NCI-H1694 treated with DMSO at 0.1 percent for 48 hours (cell line): ENCODE data around the gene SLC45A1.

ENCODE experiments used
- DNase-seq: peaks from one replicate; lab custom pipeline; 2025; lab: John Stamatoyannopoulos, UW

SLC45A1 gene

DNA sequence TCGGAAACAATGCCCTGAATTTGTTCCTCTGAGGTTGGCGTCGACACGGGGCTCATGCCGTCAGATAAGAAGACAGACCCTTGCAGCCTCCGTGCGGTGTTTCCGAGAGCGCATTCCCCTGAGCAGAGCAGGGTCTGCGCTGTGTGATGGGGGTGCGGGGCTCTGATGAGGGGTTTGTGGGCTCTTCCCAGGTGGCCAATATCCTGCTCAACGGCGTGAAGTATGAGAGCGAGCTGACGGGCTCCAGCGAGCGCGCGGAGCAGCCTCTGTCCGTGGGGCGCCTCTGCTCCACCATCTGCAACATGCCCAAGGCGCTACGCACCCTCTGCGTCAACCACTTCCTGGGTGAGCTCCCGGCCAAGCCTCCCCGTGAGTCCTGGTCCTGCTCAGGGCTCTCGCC lies 17.3 kb downstream of the SLC45A1 start:
- no peak for DNase-seq

- no peak for DNase-seq
Observed at GRCh38 chr1:8337776-8338525, 20.0 kb downstream of the SLC45A1 start.

- no peak for DNase-seq
Observed at GRCh38 chr1:8338526-8339202, 20.8 kb downstream of the SLC45A1 start.

DNA sequence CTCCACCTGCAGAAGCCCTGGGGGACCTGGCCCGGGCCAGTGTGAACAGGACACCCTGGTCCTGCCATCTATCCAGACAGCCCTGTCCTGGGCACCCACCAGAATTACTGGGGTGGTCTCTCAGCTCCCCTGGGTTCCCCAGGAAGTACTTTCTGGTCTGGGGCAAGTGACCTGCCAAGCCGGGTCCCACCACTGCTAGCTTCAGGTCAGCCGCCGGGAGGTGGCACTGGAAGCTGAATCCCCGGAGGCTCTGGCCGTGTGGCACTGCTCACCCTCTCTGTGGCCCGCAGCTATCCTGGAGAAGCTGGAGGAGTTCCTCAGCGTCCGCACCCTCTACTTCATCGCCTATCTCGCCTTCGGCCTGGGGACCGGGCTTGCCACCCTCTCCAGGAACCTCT lies 21.3 kb downstream of the SLC45A1 start:
- DNase-seq = no peak

DNA sequence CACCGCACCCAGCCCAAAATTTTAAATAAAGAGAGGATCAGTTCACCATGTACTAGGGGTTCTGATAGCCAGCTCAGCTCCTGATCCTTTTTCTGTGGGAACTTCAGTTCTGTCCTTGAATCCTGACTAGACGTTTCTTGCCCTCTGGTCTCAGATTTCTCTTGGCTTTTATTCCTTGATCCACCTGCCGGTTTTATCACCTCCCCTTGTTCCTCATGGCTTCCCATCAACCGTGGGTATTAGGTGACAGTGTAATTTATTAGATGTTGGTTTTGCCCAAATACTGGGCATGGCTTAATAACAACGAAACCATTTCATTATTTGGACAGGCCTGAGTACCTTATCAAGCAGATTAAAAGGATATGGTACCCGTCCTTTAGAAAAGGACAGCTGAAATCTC lies 22.5 kb downstream of the SLC45A1 start:
- DNase-seq = no peak

GRCh38 chr1:8342325-8342724 lies 24.4 kb downstream of the SLC45A1 start:
- DNase-seq = no peak

DNA sequence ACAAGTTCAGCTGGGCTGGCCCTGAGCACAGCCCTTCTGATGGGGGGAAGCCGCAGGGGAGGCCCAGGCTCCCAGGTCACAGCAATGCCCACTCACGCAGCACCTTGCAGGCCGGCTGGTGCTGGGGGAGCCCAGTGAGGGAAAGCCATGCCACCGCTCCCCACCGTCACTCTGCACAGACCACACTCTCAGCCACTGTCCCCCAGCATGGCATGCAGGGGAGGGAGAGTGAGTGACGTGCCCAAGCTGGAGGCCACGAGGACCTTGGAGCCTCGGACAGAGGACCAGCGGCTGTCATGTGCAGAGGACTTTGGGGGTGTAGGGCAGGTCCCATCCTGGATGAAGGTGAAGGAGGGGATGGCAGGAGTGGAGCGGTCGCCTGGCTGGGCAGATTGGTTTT lies 25.1 kb downstream of the SLC45A1 start:
- DNase-seq = no peak

DNA sequence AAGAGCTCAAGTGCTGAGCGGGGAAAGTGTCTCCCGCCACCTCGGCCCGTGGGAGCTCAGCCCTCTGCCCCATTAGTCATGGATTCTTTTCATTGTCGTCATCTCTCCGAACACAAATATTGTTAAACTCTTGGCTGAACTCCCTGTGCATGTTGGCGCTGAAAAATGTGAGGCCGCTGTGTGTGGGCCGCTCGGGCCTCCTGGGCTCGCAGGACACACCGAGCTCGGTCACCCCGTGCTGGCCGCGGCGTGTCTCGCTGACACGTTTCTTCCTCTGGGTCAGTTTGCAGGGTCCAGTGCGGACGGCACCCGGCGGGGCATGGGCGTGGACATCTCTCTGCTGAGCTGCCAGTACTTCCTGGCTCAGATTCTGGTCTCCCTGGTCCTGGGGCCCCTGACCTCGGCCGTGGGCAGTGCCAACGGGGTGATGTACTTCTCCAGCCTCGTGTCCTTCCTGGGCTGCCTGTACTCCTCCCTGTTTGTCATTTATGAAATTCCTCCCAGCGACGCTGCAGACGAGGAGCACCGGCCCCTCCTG lies 25.6 kb downstream of the SLC45A1 start:
- DNase-seq = no peak

GRCh38 chr1:8344893-8345507 lies 27.1 kb downstream of the SLC45A1 start:
- DNase-seq = no peak

DNA sequence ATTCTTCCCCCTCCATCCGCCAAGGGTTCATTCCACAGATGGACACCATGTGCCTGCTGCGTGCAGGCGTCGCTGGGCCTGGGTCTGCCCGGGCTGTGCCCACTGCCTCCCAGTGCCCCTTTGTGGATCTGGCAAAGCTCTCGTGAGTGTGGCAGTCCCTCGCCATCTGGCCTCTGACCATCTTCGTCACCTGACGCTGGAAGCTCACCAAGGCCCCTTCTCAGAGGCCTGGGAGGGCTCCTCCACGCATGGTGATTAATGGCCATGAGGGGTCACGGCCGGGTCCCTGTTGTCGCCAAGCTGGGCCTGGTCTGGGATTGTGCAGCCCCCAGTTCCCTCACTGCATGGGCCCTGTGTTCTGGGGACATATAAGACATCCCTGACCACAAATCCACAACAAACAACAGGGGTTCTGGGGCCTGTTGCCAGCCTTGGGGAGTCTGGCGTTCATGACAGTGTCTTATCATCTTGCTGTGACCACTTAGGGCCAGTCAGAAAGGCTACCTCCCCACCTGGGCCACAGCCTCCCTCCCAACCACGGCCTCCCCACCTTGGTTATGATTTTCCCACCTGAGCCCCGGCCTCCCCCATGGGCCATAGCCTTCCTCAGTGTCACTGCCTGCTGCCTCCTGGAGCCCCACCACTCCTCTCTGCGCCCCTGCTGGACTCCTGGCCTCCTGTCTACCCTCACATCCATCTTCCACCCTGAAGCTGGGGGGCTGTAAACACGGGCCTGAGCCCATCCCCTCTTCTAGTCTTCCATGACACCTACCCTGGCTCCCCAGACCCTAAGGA lies 27.9 kb downstream of the SLC45A1 start:
- DNase-seq = no peak

DNA sequence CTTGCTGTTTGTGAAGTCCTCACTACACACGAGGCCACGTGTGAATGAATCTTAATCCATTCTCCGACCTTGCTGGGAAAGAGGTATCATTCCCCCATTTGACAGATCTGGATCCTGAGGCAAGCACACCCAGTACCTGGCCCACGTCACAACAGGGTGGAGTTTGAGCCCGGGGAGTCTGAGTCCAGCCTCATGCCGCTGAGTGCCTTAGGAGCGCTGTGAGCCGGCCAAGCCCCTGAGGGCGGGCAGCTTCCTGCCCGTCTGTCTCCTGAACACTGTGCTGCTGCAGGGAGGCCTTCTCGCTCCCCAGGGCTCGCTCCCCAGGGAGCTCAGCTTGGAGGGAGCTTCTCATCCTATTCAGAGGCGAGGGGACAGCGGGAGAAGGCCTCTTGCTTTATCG lies 29.7 kb downstream of the SLC45A1 start:
- no peak for DNase-seq

DNA sequence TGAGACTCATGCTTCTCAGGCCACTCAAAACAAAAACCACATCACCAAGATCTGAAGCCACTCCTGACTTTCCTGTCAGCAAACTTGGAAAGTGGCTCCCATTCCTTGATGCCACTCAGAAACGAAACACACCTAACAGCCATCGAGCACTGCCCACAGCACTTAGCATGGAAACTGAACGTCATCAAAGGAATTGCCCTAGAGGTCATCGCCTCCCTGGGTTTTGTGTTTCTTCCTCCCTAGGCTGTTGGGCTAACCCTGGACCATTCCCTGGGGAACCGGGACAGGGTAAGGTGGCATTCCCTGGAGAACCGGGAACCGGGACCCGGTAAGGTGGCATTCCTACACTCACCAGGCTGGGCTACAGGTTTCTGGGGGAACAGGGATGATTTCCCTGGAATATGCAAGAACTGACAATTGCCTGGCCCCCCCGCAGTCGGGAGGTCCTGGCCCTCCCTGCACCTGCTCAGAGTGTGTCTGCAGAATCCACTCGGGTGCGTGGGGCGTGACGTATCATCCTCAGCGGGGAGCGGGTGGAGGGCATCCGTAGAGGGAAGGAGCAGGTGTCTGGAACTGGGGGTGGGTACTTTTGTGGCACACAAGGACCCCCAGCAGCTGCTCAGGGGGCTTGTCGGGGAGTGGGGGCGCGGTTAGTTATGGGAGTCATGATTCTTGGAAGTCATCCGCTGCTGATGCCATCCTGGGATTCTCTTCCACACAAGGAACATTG lies 30.3 kb downstream of the SLC45A1 start:
- no peak for DNase-seq

GRCh38 chr1:8348777-8349472 lies 31.0 kb downstream of the SLC45A1 start:
- DNase-seq = peak; percentile 2

DNA sequence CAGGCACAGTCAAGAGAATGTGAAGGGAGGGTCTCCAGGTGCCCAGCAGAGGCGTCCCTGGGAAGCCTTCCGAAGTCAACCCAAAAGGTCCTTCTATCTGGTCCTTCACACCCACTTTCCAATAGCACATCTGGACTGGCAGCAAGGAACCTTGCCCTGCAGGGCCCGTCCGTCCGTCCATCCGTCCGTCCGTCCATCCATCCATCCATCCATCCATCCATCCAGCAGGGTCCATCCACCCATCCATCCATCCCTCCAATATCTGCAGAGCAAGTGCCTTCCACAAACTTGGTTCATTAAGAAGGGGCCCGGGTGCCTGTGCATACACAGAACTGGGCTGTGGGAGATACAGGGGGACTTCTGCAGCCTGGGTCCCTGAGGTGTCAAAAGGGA lies 31.6 kb downstream of the SLC45A1 start:
- no peak for DNase-seq

DNA sequence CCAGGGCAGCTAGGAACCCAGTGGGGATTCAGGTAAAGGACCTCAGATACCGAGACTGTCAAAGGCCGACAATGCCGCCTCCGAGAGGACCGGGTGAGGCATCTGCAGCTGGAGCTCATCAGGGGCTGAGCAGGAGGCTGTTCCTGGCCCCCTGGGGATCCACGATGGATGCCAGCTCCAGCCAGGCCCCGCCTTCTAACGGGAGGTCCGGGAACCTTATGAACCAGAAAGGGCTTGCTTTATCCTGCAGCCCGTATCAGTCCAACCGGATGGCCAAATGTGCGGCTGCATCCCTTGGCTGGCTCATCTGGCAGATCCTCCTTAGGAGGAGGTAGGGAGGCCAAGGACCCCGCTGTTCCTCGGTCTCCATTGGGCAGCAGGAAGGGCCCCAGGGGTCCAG lies 32.0 kb downstream of the SLC45A1 start:
- no peak for DNase-seq

DNA sequence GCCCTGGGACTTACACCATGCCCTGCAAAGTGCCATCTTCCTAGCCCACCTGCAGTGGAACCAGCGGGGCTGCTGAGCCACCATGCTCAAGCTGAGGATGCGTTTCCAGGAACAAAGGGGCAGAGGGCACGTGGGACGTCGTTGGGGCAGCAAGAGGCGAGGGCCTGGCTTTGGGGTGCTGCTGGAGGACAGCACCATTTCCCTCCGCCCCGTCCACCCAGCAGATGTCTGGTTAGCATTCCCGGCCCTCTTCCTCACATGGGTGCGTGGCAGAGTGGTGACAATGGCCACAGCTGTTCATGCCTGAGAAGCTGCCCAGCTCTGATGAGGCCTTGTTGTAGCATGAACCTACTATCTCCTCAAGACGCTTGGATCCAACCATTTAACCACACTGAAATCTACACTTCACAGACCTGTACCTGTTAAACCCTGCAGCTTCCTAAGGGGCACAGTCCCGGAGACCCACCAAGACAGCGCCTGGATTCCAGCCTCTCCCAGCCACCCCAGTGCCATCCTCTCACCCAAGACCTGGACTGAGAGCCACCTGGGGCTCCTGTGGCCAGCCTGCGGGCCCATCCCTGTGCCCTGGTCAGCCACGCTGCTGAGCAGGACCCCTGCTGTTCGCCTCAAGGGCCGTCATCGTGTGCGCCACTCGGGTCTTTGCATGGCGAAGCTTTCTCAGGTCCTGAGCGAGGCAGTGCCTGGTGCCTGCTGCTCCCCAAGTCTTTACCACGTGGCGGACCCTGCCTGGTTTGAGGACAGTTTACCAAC lies 33.2 kb downstream of the SLC45A1 start:
- no peak for DNase-seq

DNA sequence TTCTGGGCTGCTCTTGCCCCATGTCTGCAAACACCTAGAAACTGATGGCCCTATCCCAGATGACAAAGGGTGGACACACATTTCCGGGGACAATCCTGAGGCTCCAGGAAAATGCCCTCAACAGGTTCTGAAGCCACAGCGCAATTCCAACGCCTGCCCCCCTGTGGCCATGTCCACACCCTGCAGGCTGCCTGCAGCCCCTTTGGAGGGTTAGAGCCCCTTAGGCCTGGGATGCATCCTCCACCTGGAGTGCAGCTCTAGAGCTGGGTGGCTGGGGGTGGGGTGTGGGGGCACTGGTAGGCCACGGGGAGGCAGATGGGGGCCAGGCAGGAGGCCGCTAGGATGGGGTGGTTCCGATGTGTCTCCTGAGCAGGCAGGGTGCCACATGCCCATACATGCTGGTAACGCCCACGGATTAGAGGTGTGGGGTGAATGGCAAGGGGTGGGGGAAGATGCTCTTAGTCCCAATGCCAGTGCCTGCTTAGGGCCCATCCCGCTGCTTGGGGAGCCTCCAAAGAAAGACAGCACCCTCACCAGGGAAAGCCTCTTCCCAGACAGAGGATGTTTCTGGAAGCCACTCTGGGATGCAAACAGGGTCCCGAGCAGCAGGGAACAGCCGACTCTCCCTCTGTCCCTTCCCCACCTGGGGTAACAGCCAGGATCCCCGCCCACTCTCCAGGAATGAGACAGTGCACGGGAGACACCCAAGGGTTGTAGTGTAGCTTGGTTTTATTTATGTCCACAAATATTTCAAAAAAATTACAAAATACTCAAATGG lies 34.0 kb downstream of the SLC45A1 start:
- DNase-seq = no peak

GRCh38 chr1:8352471-8352845 lies 34.5 kb downstream of the SLC45A1 start:
- DNase-seq = no peak
